ENCODE results near the gene PCDHA9.
"Not testable (repeated sequence)": the region's sequence is repeated elsewhere in the genome, so short reads cannot be mapped to it uniquely, and the experiment has no call there.

The PCDHA9 gene, protein sequence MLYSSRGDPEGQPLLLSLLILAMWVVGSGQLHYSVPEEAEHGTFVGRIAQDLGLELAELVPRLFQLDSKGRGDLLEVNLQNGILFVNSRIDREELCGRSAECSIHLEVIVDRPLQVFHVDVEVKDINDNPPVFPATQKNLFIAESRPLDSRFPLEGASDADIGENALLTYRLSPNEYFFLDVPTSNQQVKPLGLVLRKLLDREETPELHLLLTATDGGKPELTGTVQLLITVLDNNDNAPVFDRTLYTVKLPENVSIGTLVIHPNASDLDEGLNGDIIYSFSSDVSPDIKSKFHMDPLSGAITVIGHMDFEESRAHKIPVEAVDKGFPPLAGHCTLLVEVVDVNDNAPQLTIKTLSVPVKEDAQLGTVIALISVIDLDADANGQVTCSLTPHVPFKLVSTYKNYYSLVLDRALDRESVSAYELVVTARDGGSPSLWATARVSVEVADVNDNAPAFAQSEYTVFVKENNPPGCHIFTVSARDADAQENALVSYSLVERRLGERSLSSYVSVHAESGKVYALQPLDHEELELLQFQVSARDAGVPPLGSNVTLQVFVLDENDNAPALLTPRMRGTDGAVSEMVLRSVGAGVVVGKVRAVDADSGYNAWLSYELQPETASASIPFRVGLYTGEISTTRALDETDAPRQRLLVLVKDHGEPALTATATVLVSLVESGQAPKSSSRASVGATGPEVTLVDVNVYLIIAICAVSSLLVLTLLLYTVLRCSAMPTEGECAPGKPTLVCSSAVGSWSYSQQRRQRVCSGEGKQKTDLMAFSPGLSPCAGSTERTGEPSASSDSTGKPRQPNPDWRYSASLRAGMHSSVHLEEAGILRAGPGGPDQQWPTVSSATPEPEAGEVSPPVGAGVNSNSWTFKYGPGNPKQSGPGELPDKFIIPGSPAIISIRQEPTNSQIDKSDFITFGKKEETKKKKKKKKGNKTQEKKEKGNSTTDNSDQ

DNA sequence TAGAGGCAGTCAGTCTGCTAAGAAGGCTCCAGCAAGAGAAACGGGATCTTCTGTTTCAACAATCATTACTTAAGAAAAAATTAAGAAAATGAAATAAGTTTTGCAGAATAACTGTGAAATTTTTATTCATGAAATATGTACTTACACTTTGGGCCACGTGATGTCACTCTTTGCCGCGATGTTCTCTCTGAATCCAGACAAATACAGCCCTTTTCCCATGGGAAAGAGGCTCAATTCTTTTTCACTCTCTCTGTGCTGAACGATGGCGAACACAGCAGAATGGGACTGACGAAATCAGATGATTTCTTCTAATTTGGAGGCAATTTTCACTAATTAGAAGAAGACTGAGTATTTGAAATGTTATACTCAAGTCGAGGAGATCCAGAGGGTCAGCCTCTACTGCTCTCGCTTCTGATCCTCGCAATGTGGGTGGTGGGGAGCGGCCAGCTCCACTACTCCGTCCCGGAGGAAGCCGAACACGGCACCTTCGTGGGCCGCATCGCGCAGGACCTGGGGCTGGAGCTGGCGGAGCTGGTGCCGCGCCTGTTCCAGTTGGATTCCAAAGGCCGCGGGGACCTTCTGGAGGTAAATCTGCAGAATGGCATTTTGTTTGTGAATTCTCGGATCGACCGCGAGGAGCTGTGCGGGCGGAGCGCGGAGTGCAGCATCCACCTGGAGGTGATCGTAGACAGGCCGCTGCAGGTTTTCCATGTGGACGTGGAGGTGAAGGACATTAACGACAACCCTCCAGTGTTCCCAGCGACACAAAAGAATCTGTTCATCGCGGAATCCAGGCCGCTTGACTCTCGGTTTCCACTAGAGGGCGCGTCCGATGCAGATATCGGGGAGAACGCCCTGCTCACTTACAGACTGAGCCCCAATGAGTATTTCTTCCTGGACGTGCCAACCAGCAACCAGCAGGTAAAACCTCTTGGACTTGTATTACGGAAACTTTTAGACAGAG is at the start of gene PCDHA9:
Gene PCDHA9, plus strand, starts transcription at position 244 of the 964 bp plus-strand sequence. Its CDS starts 114 bp downstream, at position 358.
- DNase-seq, result not testable (repeated sequence)

- DNase-seq, result no peak
Measured at GRCh38 chr5:140800816-140801493, 47.2 kb upstream of the PCDHA9 start, which contains the start of gene PCDHA3. Gene PCDHA3, plus strand, starts transcription at chr5:140801057.

DNA sequence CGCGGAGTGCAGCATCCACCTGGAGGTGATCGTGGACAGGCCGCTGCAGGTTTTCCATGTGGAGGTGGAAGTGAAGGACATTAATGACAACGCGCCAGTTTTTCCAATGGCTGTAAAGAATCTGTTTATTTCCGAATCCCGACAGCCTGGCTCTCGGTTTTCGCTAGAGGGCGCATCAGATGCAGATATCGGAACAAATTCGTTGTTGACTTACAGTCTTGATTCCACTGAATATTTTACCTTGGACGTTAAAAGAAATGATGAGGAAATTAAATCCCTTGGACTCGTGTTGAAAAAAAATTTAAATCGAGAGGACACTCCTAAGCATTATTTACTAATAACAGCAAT is 46.7 kb upstream of the PCDHA9 start:
- no peak for DNase-seq

DNA sequence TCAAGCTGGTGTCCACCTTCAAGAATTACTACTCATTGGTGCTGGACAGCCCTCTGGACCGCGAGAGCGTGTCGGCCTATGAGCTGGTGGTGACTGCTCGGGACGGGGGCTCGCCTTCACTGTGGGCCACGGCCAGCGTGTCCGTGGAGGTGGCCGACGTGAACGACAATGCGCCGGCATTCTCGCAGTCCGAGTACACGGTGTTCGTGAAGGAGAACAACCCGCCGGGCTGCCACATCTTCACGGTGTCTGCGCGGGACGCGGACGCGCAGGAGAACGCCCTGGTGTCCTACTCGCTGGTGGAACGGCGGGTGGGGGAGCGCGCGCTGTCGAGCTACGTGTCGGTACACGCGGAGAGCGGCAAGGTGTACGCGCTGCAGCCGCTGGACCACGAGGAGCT is 45.8 kb upstream of the PCDHA9 start:
- DNase-seq, result not testable (repeated sequence)

DNA sequence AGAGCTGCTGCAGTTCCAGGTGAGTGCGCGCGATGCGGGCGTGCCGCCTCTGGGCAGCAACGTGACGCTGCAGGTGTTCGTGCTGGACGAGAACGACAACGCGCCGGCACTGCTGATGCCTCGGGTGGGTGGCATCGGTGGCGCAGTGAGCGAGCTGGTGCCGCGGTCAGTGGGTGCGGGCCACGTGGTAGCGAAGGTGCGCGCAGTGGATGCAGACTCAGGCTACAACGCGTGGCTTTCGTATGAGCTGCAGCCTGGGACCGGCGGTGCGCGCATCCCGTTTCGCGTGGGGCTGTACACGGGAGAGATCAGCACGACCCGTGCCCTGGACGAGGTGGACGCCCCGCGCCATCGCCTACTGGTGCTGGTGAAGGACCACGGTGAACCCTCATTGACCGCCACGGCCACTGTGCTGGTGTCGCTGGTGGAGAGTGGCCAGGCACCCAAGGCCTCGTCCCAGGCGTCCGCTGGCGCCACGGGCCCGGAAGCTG is 45.4 kb upstream of the PCDHA9 start:
- no peak for DNase-seq

DNA sequence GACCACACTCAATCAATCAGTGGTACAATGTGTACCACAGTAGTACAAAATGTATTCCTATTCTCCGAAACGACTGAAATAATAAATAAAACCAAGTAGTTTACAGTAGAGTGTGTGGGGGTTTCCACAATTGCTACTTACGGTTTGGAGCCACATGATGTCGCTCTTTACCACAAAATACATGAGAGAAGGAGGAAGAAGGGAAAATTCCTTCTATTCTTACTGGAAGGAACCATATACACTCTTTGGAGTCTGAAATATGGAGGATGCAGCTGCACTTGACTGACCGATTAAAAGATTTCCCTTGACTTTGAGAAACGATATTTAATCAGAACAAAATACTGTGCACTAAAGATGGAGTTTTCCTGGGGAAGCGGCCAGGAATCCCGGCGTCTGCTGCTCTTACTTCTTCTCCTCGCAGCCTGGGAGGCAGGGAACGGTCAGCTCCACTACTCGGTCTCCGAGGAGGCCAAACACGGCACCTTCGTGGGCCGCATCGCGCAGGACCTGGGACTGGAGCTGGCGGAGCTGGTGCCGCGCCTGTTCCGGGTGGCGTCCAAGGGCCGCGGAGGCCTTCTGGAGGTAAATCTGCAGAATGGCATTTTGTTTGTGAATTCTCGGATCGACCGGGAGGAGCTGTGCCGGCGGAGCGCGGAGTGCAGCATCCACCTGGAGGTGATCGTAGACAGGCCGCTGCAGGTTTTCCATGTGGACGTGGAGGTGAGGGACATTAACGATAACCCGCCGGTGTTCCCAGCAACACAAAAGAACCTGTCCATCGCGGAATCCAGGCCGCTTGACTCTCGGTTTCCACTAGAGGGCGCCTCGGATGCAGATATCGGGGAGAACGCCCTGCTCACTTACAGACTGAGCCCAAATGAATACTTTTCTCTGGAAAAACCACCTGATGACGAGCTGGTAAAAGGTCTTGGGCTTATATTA is 41.1 kb upstream of the PCDHA9 start, which contains the start of gene PCDHA4:
Gene PCDHA4, plus strand, starts transcription at position 235 of the 942 bp plus-strand sequence.
- DNase-seq, result no peak

GRCh38 chr5:140808241-140808888 is 39.8 kb upstream of the PCDHA9 start:
- not testable (repeated sequence) for DNase-seq

- DNase-seq, result no peak
Measured at GRCh38 chr5:140808889-140809291, 39.3 kb upstream of the PCDHA9 start.

DNA sequence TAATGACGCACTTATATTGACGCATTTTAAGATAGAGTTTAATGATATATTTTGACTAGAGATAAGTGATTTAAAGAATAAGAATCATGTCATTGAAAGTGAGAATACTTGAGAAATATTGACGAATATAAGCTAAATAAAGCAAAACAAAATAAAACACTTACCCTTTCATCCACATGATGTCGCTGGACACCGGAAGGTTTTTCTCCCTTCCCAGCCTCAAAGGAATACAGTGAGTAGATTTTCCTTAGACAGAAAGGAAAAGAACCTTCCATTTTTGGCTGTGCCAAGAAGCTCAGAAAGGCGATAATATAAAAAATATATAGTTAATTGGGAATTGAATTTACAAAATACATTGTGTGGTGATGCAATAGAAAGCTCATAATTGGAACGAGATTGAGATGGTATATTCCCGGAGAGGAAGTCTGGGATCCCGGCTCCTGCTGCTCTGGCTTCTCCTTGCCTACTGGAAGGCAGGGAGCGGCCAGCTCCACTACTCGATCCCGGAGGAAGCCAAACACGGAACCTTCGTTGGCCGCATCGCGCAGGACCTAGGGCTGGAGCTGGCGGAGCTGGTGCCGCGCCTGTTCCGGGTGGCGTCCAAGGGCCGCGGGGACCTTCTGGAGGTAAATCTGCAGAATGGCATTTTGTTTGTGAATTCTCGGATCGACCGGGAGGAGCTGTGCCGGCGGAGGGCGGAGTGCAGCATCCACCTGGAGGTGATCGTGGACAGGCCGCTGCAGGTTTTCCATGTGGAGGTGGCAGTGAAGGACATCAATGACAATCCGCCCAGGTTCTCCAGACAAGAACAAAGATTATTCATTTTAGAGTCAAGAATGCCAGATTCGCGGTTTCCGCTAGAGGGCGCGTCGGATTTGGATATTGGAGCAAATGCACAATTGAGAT is 26.6 kb upstream of the PCDHA9 start, which contains the start of gene PCDHA5:
Gene PCDHA5, plus strand, starts transcription at position 239 of the 906 bp plus-strand sequence.
- DNase-seq, result no peak

DNA sequence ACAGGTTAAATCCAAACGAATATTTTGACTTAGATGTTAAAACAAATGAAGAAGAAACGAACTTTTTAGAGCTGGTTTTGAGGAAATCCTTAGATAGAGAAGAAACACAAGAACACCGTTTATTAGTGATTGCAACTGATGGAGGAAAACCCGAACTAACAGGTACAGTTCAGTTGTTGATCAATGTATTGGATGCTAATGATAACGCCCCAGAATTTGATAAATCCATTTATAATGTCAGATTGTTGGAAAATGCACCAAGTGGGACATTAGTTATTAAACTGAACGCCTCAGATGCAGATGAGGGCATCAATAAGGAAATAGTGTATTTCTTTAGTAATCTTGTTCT is 25.9 kb upstream of the PCDHA9 start:
- no peak for DNase-seq

- DNase-seq, result not testable (repeated sequence)
Measured at GRCh38 chr5:140822969-140823368, 25.2 kb upstream of the PCDHA9 start.

DNA sequence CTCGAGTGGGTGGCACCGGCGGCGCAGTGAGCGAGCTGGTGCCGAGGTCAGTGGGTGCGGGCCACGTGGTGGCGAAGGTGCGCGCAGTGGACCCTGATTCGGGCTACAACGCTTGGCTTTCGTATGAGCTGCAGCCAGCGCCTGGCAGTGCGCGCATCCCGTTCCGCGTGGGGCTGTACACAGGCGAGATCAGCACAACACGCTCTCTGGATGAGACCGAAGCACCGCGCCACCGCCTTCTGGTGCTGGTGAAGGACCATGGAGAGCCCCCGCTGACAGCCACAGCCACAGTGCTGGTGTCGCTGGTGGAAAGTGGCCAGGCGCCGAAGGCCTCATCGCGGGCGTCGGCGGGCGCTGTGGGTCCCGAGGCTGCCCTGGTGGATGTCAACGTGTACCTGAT is 24.7 kb upstream of the PCDHA9 start:
- no peak for DNase-seq

- DNase-seq, result no peak
Measured at GRCh38 chr5:140827704-140828361, 20.3 kb upstream of the PCDHA9 start, which contains the start of gene PCDHA6. Gene PCDHA6, plus strand, starts transcription at chr5:140827960. Its CDS starts 132 bp downstream, at chr5:140828092.

DNA sequence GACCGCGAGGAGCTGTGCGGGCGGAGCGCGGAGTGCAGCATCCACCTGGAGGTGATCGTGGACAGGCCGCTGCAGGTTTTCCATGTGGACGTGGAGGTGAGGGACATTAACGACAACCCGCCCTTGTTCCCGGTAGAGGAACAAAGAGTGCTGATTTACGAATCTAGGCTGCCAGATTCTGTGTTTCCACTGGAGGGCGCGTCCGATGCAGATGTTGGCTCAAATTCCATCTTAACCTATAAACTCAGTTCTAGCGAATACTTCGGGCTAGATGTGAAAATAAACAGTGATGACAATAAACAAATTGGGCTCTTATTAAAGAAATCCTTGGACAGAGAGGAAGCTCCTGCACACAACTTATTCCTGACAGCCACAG is 19.8 kb upstream of the PCDHA9 start:
- no peak for DNase-seq

DNA sequence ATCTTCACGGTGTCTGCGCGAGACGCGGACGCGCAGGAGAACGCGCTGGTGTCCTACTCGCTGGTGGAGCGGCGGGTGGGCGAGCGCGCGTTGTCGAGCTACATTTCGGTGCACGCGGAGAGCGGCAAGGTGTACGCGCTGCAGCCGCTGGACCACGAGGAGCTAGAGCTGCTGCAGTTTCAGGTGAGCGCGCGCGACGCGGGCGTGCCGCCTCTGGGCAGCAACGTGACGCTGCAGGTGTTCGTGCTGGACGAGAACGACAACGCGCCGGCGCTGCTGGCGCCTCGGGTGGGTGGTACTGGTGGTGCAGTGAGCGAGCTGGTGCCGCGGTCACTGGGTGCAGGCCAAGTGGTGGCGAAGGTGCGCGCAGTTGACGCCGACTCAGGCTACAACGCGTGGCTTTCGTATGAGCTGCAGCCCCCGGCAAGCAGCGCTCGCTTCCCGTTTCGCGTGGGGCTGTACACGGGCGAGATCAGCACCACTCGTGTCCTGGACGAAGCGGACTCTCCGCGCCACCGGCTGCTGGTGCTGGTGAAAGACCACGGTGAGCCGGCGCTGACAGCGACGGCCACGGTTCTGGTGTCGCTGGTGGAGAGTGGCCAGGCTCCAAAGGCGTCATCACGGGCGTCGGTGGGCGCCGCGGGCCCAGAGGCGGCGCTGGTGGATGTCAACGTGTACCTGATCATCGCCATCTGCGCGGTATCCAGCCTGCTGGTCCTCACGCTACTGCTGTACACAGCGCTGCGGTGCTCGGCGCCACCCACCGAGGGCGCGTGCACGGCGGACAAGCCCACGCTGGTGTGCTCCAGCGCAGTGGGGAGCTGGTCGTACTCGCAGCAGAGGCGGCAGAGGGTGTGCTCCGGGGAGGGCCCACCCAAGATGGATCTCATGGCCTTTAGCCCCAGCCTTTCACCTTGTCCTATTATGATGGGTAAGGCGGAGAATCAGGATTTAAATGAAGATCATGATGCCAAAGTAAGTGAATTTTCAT is 18.4 kb upstream of the PCDHA9 start:
- not testable (repeated sequence) for DNase-seq

DNA sequence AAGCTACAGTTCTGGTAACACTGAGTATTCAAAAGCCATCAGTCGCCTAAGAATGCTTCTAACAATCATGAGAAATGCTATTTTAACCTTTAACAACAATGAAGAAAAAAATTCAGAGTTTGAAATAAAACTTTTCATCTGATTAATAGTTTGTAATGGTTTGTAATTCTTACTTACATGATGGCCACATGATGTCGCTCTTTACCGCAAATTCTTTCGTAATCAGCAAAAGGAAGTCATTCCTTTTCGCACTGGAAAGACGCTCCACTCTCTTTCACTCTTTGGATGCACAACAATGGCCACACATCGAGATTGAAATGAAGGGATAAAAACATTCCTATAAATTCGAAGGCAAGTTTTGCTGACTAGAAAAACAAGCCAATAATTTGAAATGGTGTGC is 14.2 kb upstream of the PCDHA9 start, which contains the start of gene PCDHA7:
Gene PCDHA7, plus strand, starts transcription at position 277 of the 400 bp plus-strand sequence. Its CDS starts 115 bp downstream, at position 392.
- DNase-seq, result no peak

Data from stimulated activated CD4-positive, alpha-beta T cell treated with anti-CD3 and anti-CD28 coated beads, Interleukin-12 subunit alpha, Interleukin-12 subunit beta, amount 100 ng/mL, for 4 hours (primary cell).